Uterus (tissue), 4 donors: ENCODE measurements around the gene CTXND2. TPM values are rescaled to one million over a fixed set of nuclear protein-coding genes. Genes with fewer than 3 reads are reported as not detected.

Experiments
- DNase-seq, 2 donors: peaks; one replicate each; pipeline ENCODE4 v3.0.0-alpha.2; 2019 to 2020
- H3K27ac ChIP-seq, 2 donors: fragments of 200-600 bp; sonication (generic); 1 replicate in 1 of 2; 2 replicates in 1 of 2; pipeline ENCODE4 v1.5.1; 2016 to 2018
- H3K27me3 ChIP-seq, 2 donors: fragments of 200-600 bp; sonication (generic); one replicate each; pipeline ENCODE4 v1.5.1; 2018 to 2019; ENCODE audit warnings: control low read depth in 1 of 2
- H3K36me3 ChIP-seq, 2 donors: fragments of 200-600 bp; sonication (generic); one replicate each; pipeline ENCODE4 v1.5.1; 2019; ENCODE audit warnings: control low read depth in 1 of 2
- H3K4me1 ChIP-seq, 2 donors: fragments of 200-600 bp; sonication (generic); one replicate each; pipeline ENCODE4 v1.5.1; 2018 to 2019; ENCODE audit warnings: control low read depth in 1 of 2
- H3K4me3 ChIP-seq, 2 donors: fragments of 200-600 bp; sonication (generic); 1 replicate in 1 of 2; 2 replicates in 1 of 2; pipeline ENCODE4 v1.5.1; 2018 to 2019; ENCODE audit warnings: mild to moderate bottlenecking in 1 of 2
- H3K9me3 ChIP-seq, 2 donors: fragments of 200-600 bp; sonication (generic); one replicate each; pipeline ENCODE4 v1.5.1; 2019; ENCODE audit warnings: control low read depth in 1 of 2
- CTCF ChIP-seq, 4 experiments: fragments of 200-600 bp in 2 of 4; fragments of 450-650 bp in 2 of 4; sonication (generic) in 2 of 4; IDR thresholded peaks; one replicate each; pipeline ENCODE4 v1.5.1; 2016 to 2019; ENCODE audit warnings: antibody characterized with exemption in 4 of 4, mild to moderate bottlenecking in 2 of 4, moderate library complexity in 1 of 4
- POLR2A ChIP-seq, 2 donors: fragments of 450-650 bp; IDR thresholded peaks; one replicate each; pipeline ENCODE4 v1.6.1; 2016; ENCODE audit warnings: antibody characterized with exemption in 2 of 2, mild to moderate bottlenecking in 1 of 2, moderate library complexity in 1 of 2
- intact Hi-C: fragments of 100-400 bp; cut with DNase I; formaldehyde crosslinking; loops from one replicate; pipeline ENCODE4 v1.15.1; 2023; ENCODE audit warnings: low total_unique reads
- total RNA-seq, 4 donors: library from RNA; depleted of rRNA in 3 of 4; stranded (reverse); fragments of >200 nt in 3 of 4; gene quantifications; one replicate each; pipeline versions ENCODE4 v1.1.0 to v1.2.4, GENCODE V29; 2014 to 2023
- donor health status: DM: yes; HTN: yes; CAD: no.

CTXND2 gene
- total RNA-seq, 4 donors from 2014 or later: not detected

GRCh38 chr1:150906813-150907212 lies 19.9 kb downstream of the CTXND2 start:
- Histone ChIP-seq H3K4me1 (no peaks in the 10 kb centered on the region), H3K27me3 (no peaks in the 10 kb centered on the region), H3K27ac (no peak overlapping the region), H3K4me3 (no peak overlapping the region), H3K36me3 (no peaks in the 10 kb centered on the region), H3K9me3 (no peaks in the 10 kb centered on the region)
- no peak for DNase-seq
- TF ChIP-seq CTCF (IDR thresholded peaks at IDR 0.05) (no peak), POLR2A (IDR thresholded peaks at IDR 0.05) (no peak)
- intact Hi-C loops: no loop called here

GRCh38 chr1:150909585-150910180 lies 22.7 kb downstream of the CTXND2 start:
- no peaks in the 10 kb centered on the region for H3K27me3 ChIP-seq
- no peaks in the 10 kb centered on the region for H3K4me1 ChIP-seq
- H3K36me3 ChIP-seq: no peaks in the 10 kb centered on the region
- intact Hi-C loops: no loop called here
- no peak overlapping the region for H3K27ac ChIP-seq
- TF ChIP-seq POLR2A (IDR thresholded peaks at IDR 0.05) (no peak), CTCF (IDR thresholded peaks at IDR 0.05) (no peak)
- no peak for DNase-seq
- no peak overlapping the region for H3K4me3 ChIP-seq
- H3K9me3 ChIP-seq: no peaks in the 10 kb centered on the region

- DNase-seq: no peak
- Histone ChIP-seq H3K36me3 (no peaks in the 10 kb centered on the region), H3K27me3 (no peaks in the 10 kb centered on the region), H3K4me1 (no peaks in the 10 kb centered on the region), H3K27ac (no peak overlapping the region), H3K9me3 (no peaks in the 10 kb centered on the region), H3K4me3 (no peak overlapping the region)
- TF ChIP-seq POLR2A (IDR thresholded peaks at IDR 0.05): no peak
- no peak for TF ChIP-seq CTCF (IDR thresholded peaks at IDR 0.05)
- intact Hi-C loops: no loop called here
Measured at GRCh38 chr1:150912623-150913022, 25.7 kb downstream of the CTXND2 start.

GRCh38 chr1:150917387-150917786 lies 30.5 kb downstream of the CTXND2 start:
- no peak for DNase-seq
- TF ChIP-seq POLR2A (IDR thresholded peaks at IDR 0.05) (no peak), CTCF (IDR thresholded peaks at IDR 0.05) (no peak)
- intact Hi-C loops: no loop called here
- H3K27ac ChIP-seq: no peak overlapping the region
- H3K9me3 ChIP-seq: no peaks in the 10 kb centered on the region
- no peaks in the 10 kb centered on the region for H3K27me3 ChIP-seq
- no peaks in the 10 kb centered on the region for H3K4me1 ChIP-seq
- H3K4me3 ChIP-seq: no peak overlapping the region
- no peaks in the 10 kb centered on the region for H3K36me3 ChIP-seq

- Histone ChIP-seq H3K4me1 (no peaks in the 10 kb centered on the region), H3K27me3 (no peaks in the 10 kb centered on the region), H3K36me3 (no peaks in the 10 kb centered on the region), H3K27ac (no peak overlapping the region), H3K9me3 (no peaks in the 10 kb centered on the region), H3K4me3 (no peak overlapping the region)
- DNase-seq: peak; percentile 58 to 78
- intact Hi-C loops: no loop called here
- TF ChIP-seq CTCF (IDR thresholded peaks at IDR 0.05) (peak; percentile 55 to 67 (median 62)), POLR2A (IDR thresholded peaks at IDR 0.05) (no peak)
Measured at GRCh38 chr1:150922519-150922975, 35.6 kb downstream of the CTXND2 start.
